HepG2 (cell line): ENCODE data around the gene TUBB. TPM values are rescaled to one million over a fixed set of nuclear protein-coding genes. Genes with fewer than 3 reads are reported as not detected.

Source experiments
- ATAC-seq: fragments of 200-7000 bp; cut with Tn5 transposase; 3 replicates; pipeline ENCODE4 v1.9.1; 2020; ENCODE audit warnings: mild to moderate bottlenecking, moderate library complexity
- BruUV-seq: library from RNA; stranded (reverse); fragments of 400-500 nt; replicated peaks from 2 replicates; lab custom pipeline; 2021; lab: Mats Ljungman, UMichigan
- CTCF ChIA-PET: fragments of 300-600 bp; formaldehyde crosslinking; extraction: SDS; loops from one replicate; lab custom pipeline; 2021; ENCODE audit warnings: low total read pairs, inconsistent platforms, low intra/inter-chr PET ratio; lab: Yijun Ruan, JAX
- POLR2A ChIA-PET: fragments of 350-600 bp; sonication (Branson Sonifier 250); formaldehyde crosslinking; loops from one replicate; lab custom pipeline; 2020; ENCODE audit warnings: antibody characterized with exemption, inconsistent platforms; lab: Yijun Ruan, JAX
- DNase-seq: peaks from one replicate; pipeline ENCODE4 v3.0.0-alpha.2; 2015; ENCODE audit warnings: low spot score
- FAIRE-seq: peaks from 3 replicates; lab custom pipeline; 2011; peaks lifted over from hg19 to GRCh38; lab: Jason Lieb, UNC
- H2AFZ ChIP-seq: one replicate; pipeline ENCODE4 v1.6.1; 2011; ENCODE audit warnings: low read length, inconsistent platforms
- H3K27ac ChIP-seq: fragments of 300-600 bp; 3 replicates; pipeline ENCODE4 v1.8.0; 2011; ENCODE audit warnings: mixed run types, mild to moderate bottlenecking, mixed read lengths, low read length, inconsistent platforms; ENCODE audit not compliant: insufficient read depth; ENCODE audit errors: extremely low read length
- H3K27me3 ChIP-seq, 2 experiments: fragments of 200-600 bp in 1 of 2; 2 replicates in 1 of 2; 3 replicates in 1 of 2; pipeline versions ENCODE4 v1.6.0 to v1.8.0; 2011; ENCODE audit warnings: low read length in 2 of 2, mild to moderate bottlenecking in 2 of 2, moderate library complexity in 2 of 2, inconsistent platforms in 1 of 2; ENCODE audit not compliant: insufficient read depth in 2 of 2, control insufficient read depth in 1 of 2
- H3K36me3 ChIP-seq, 2 experiments: fragments of 200-600 bp in 1 of 2; replicated peaks in 1 of 2; 2 replicates in 1 of 2; 3 replicates in 1 of 2; pipeline versions ENCODE4 v1.5.1 to v1.8.0; 2011; ENCODE audit warnings: low read length in 2 of 2, inconsistent platforms in 1 of 2; ENCODE audit not compliant: insufficient read depth in 2 of 2, control insufficient read depth in 1 of 2
- H3K4me1 ChIP-seq: 2 replicates; pipeline ENCODE4 v1.5.1; 2012; ENCODE audit warnings: low read length, inconsistent platforms; ENCODE audit not compliant: insufficient read depth
- H3K4me2 ChIP-seq: 2 replicates; pipeline ENCODE4 v1.6.0; 2011; ENCODE audit warnings: low read depth, low read length, inconsistent platforms
- H3K4me3 ChIP-seq, 3 experiments: fragments of 200-600 bp in 1 of 3; sonication (generic), shearing (Covaris generic) in 1 of 3; replicated peaks in 1 of 3; 2 replicates each; pipeline ENCODE4 v1.5.1; 2011 to 2016; ENCODE audit warnings: low read length in 3 of 3, inconsistent platforms in 2 of 3, low read depth in 2 of 3, mild to moderate bottlenecking in 2 of 3, control low read depth in 1 of 3, mixed read lengths in 1 of 3; ENCODE audit not compliant: insufficient read depth in 1 of 3
- H3K79me2 ChIP-seq: one replicate; pipeline ENCODE4 v1.6.1; 2011; ENCODE audit warnings: low read length, inconsistent platforms; ENCODE audit not compliant: insufficient read depth
- H3K9ac ChIP-seq: 2 replicates; pipeline ENCODE4 v1.6.0; 2011; ENCODE audit warnings: mild to moderate bottlenecking, low read depth, low read length, inconsistent platforms; ENCODE audit not compliant: insufficient read depth
- H3K9me3 ChIP-seq: 2 replicates; pipeline ENCODE4 v1.5.1; 2012; ENCODE audit warnings: mild to moderate bottlenecking, low read length
- H4K20me1 ChIP-seq: 2 replicates; pipeline ENCODE4 v1.6.0; 2011; ENCODE audit warnings: inconsistent platforms, mild to moderate bottlenecking, low read length, moderate library complexity; ENCODE audit not compliant: insufficient read depth
- ARNT ChIP-seq: fragments of 450-650 bp; IDR thresholded peaks from 2 replicates; pipeline ENCODE4 v1.6.1; 2017
- CHD4 ChIP-seq: fragments of 200-600 bp; sonication (generic); IDR thresholded peaks from 2 replicates; pipeline ENCODE4 v1.7.0; 2017; ENCODE audit warnings: mild to moderate bottlenecking, low read length, borderline replicate concordance
- FOXA1 ChIP-seq, 2 experiments: fragments of 450-650 bp in 1 of 2; sonication (generic) in 1 of 2; formaldehyde crosslinking in 1 of 2; IDR thresholded peaks; 2 replicates each; pipeline versions ENCODE4 v1.4.0 to v1.6.1; 2016 to 2020; ENCODE audit warnings: missing genetic modification reagents in 1 of 2
- FOXO1 ChIP-seq: sonication (generic); formaldehyde crosslinking; IDR thresholded peaks from 2 replicates; pipeline ENCODE4 v1.4.0; 2020; ENCODE audit warnings: missing genetic modification reagents
- KAT8 ChIP-seq: IDR thresholded peaks from 2 replicates; pipeline ENCODE4 v1.6.1; 2016; ENCODE audit warnings: missing genetic modification reagents, missing compliant biosample characterization
- KMT2A ChIP-seq: sonication (generic); formaldehyde crosslinking; IDR thresholded peaks from 2 replicates; pipeline ENCODE4 v1.4.0; 2020; ENCODE audit warnings: missing genetic modification reagents
- SAP130 ChIP-seq: IDR thresholded peaks from 2 replicates; pipeline ENCODE4 v1.6.1; 2016; ENCODE audit warnings: low read depth
- SRY ChIP-seq: sonication (generic); formaldehyde crosslinking; IDR thresholded peaks from 2 replicates; pipeline ENCODE4 v1.8.0; 2022; ENCODE audit warnings: mild to moderate bottlenecking, missing genetic modification reagents
- ZNF441 ChIP-seq: sonication (generic); formaldehyde crosslinking; IDR thresholded peaks from 2 replicates; pipeline ENCODE4 v1.7.0; 2021; ENCODE audit warnings: missing genetic modification reagents, borderline replicate concordance
- ZNF557 ChIP-seq: sonication (generic); formaldehyde crosslinking; IDR thresholded peaks from 2 replicates; pipeline ENCODE4 v1.4.0; 2020; ENCODE audit warnings: missing genetic modification reagents
- WGBS: methylation state at CpG from one replicate; pipeline ENCODE4 v1.1.6; 2017; ENCODE audit warnings: low lambda C conversion rate; 5-methylcytosine and 5-hydroxymethylcytosine counted together
- in situ Hi-C: cut with HindIII; loops from 2 replicates; pipeline ENCODE4 v1.10.0; 2017; ENCODE audit warnings: low pct_unique_long_range_greater_than_20kb; ENCODE audit not compliant: extremely low pct_ligation_motif_present
- intact Hi-C: fragments of 100-400 bp; cut with micrococcal nuclease; formaldehyde crosslinking; loops from one replicate; pipeline ENCODE4 v1.10.0; 2022; ENCODE audit not compliant: unreplicated experiment
- polyA plus RNA-seq, 8 experiments: library from polyadenylated mRNA; depleted of rRNA in 3 of 8; stranded (reverse) in 7 of 8; unstranded in 1 of 8; fragments of >200 nt; fragmentation: Illumina TruSeq in 4 of 8; extraction: Trizol in 4 of 8; gene quantifications; 2 replicates each; pipeline versions ENCODE4 v1.2.1 to v1.2.3, GENCODE V29; 2011 to 2016; ENCODE audit warnings: low read depth in 4 of 8, missing spikeins in 1 of 8, mixed read lengths in 1 of 8; ENCODE audit not compliant: insufficient read depth in 1 of 8
- total RNA-seq, 5 experiments: library from RNA; depleted of rRNA; stranded (reverse); fragments of >200 nt; fragmentation: Illumina TruSeq; extraction: Trizol; gene quantifications; 2 replicates each; pipeline ENCODE4 v1.2.3, GENCODE V29; 2016; ENCODE audit warnings: low read depth in 1 of 5
- TF ChIP-seq, protein P1 (sequence below): sonication (generic); formaldehyde crosslinking; IDR thresholded peaks from 2 replicates; pipeline ENCODE4 v1.4.0; 2020; ENCODE audit warnings: missing genetic modification reagents
- TF ChIP-seq, protein P2 (sequence below): conservative IDR thresholded peaks from 2 replicates; pipeline ENCODE4 v1.6.1; 2018; ENCODE audit warnings: missing genetic modification reagents
- TF ChIP-seq, protein P3 (sequence below): sonication (generic); formaldehyde crosslinking; IDR thresholded peaks from 2 replicates; pipeline ENCODE4 v1.8.1; 2023; ENCODE audit warnings: missing genetic modification reagents, mild to moderate bottlenecking, borderline replicate concordance
- TF ChIP-seq, protein P4 (sequence below): sonication (generic); formaldehyde crosslinking; IDR thresholded peaks from 2 replicates; pipeline ENCODE4 v1.5.0; 2020; ENCODE audit warnings: mild to moderate bottlenecking, missing genetic modification reagents
- TF ChIP-seq, protein P5 (sequence below): sonication (generic); formaldehyde crosslinking; IDR thresholded peaks from 2 replicates; pipeline ENCODE4 v1.4.0; 2020; ENCODE audit warnings: missing genetic modification reagents

TUBB gene
- total and polyA plus RNA-seq, 2 of the 13 experiments (the other 11 are each of a cell fraction or from before 2014, with no cell fraction given) = 911 to 1,163 TPM

DNA sequence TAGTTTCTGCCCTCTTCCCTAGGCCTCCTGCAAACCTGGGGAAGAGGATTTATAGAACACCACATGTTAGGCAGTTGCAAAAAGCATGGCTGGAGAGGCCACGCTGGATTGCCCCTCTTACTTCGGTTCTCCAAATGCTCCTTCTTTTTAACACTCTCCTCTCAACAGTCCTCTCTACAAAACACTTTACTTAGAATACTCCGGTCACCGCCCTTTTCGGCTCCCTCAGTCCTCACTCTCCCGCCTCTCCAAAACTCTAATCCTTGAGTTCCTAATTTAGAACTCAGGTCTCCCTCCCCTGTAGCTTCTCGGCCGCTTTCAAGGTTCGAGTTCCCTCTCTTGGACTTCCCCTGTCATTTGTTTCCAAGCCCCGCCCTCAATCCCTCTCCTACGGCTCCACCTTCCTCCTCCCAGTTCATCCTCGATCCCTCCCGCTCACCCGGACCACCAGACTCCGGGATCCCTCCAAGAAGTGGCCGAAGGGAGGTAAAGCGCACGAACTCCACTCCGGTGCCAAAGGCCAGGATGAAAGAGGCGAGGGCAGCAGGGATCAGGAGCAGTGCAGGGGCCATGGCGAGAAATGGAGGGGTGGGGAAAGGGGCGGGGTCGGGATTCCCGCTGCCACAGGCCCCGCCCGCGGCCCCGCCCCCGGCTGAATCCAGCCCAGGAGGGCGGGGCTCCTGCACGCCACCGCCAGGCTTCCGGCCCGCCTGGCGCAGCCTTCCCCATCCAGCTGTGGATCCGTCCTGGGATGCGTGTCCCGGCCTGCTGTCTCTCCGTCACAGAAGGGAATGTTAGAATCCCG, 29.5 kb upstream of the TUBB start, which contains the start of gene NRM:
Gene NRM, minus strand, starts transcription at position 582 of the 805 bp plus-strand sequence. Its CDS starts 10 bp downstream, at position 572.
- peak within 1 kb of the TSS; percentile 67 for H2AFZ ChIP-seq
- intact Hi-C loops = loop anchor here (1.0 kb wide), 1 partner anchor 30 kb away; the partner anchor contains the start of gene TUBB
- TSS peak; percentile 77 for BruUV-seq
- TF ChIP-seq FOXO1 = 0 out of 2 replicates have a peak, but pooled peaks have one; percentile 5
- TF ChIP-seq, protein P1, sequence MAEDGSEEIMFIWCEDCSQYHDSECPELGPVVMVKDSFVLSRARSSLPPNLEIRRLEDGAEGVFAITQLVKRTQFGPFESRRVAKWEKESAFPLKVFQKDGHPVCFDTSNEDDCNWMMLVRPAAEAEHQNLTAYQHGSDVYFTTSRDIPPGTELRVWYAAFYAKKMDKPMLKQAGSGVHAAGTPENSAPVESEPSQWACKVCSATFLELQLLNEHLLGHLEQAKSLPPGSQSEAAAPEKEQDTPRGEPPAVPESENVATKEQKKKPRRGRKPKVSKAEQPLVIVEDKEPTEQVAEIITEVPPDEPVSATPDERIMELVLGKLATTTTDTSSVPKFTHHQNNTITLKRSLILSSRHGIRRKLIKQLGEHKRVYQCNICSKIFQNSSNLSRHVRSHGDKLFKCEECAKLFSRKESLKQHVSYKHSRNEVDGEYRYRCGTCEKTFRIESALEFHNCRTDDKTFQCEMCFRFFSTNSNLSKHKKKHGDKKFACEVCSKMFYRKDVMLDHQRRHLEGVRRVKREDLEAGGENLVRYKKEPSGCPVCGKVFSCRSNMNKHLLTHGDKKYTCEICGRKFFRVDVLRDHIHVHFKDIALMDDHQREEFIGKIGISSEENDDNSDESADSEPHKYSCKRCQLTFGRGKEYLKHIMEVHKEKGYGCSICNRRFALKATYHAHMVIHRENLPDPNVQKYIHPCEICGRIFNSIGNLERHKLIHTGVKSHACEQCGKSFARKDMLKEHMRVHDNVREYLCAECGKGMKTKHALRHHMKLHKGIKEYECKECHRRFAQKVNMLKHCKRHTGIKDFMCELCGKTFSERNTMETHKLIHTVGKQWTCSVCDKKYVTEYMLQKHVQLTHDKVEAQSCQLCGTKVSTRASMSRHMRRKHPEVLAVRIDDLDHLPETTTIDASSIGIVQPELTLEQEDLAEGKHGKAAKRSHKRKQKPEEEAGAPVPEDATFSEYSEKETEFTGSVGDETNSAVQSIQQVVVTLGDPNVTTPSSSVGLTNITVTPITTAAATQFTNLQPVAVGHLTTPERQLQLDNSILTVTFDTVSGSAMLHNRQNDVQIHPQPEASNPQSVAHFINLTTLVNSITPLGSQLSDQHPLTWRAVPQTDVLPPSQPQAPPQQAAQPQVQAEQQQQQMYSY (CRISPR knock-in tag) = 0 out of 2 replicates have a peak, but pooled peaks have one; percentile 60
- 0 out of 2 replicates have a peak, but pooled peaks have one; percentile 42 for TF ChIP-seq ZNF557
- TF ChIP-seq FOXA1 (IDR thresholded peaks at IDR 0.05) = no peak
- TF ChIP-seq FOXA1 (CRISPR knock-in tag; IDR thresholded peaks at IDR 0.05) = no peak
- TF ChIP-seq, protein P2, sequence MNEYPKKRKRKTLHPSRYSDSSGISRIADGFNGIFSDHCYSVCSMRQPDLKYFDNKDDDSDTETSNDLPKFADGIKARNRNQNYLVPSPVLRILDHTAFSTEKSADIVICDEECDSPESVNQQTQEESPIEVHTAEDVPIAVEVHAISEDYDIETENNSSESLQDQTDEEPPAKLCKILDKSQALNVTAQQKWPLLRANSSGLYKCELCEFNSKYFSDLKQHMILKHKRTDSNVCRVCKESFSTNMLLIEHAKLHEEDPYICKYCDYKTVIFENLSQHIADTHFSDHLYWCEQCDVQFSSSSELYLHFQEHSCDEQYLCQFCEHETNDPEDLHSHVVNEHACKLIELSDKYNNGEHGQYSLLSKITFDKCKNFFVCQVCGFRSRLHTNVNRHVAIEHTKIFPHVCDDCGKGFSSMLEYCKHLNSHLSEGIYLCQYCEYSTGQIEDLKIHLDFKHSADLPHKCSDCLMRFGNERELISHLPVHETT (CRISPR knock-in tag) = no peak
- TF ChIP-seq SRY = no peak
- TF ChIP-seq, protein P3, sequence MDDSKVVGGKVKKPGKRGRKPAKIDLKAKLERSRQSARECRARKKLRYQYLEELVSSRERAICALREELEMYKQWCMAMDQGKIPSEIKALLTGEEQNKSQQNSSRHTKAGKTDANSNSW (CRISPR knock-in tag) = no peak
- TF ChIP-seq CHD4 = peak; percentile 44; the same call in 1 of the 2 replicates
- peak; percentile 85 for TF ChIP-seq KMT2A (CRISPR knock-in tag)
- TF ChIP-seq KAT8 (CRISPR knock-in tag) = peak; percentile 80
- TF ChIP-seq ARNT = no peak
- peak; percentile 59; the same call in 1 of the 2 replicates for TF ChIP-seq ZNF441 (CRISPR knock-in tag)
- TF ChIP-seq, protein P4, sequence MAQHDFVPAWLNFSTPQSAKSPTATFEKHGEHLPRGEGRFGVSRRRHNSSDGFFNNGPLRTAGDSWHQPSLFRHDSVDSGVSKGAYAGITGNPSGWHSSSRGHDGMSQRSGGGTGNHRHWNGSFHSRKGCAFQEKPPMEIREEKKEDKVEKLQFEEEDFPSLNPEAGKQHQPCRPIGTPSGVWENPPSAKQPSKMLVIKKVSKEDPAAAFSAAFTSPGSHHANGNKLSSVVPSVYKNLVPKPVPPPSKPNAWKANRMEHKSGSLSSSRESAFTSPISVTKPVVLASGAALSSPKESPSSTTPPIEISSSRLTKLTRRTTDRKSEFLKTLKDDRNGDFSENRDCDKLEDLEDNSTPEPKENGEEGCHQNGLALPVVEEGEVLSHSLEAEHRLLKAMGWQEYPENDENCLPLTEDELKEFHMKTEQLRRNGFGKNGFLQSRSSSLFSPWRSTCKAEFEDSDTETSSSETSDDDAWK = no peak
- TF ChIP-seq, protein P5, sequence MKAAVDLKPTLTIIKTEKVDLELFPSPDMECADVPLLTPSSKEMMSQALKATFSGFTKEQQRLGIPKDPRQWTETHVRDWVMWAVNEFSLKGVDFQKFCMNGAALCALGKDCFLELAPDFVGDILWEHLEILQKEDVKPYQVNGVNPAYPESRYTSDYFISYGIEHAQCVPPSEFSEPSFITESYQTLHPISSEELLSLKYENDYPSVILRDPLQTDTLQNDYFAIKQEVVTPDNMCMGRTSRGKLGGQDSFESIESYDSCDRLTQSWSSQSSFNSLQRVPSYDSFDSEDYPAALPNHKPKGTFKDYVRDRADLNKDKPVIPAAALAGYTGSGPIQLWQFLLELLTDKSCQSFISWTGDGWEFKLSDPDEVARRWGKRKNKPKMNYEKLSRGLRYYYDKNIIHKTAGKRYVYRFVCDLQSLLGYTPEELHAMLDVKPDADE (CRISPR knock-in tag) = 0 out of 2 replicates have a peak, but pooled peaks have one; percentile 33
- TF ChIP-seq SAP130 (CRISPR knock-in tag) = peak; percentile 90

More for the DNA sequence above, 29.5 kb upstream of the TUBB start, which contains the start of gene NRM:
- Histone ChIP-seq H3K4me1 (peaks cover 57% of the 10 kb centered on the region), H3K36me3 (no peaks in the 10 kb centered on the region), H3K9ac (peak within 1 kb of the TSS; percentile 54), H3K4me3 (peak within 1 kb of the TSS; percentile 84 to 89 (median 87)), H3K27ac (peak within 1 kb of the TSS; percentile 44), H3K79me2 (no peaks in the 10 kb centered on the region), H3K9me3 (no peaks in the 10 kb centered on the region), H3K4me2 (peak within 1 kb of the TSS; percentile 83), H4K20me1 (no peaks in the 10 kb centered on the region), H3K27me3 (no peaks in the 10 kb centered on the region)
- in situ Hi-C loops = loop anchor here (25.0 kb wide), 1 partner anchor 397 kb away; no protein-coding TSS in a partner anchor
- DNase-seq (peak; percentile 78), FAIRE-seq (no peak), ATAC-seq (peak; percentile 75)
- POLR2A ChIA-PET = interaction anchor here (0.7 to 3.4 kb wide), 23 partner anchors 9 to 193 kb away, joined by 3 to 50 read pairs (median 4); partner anchors contain the start of genes DDR1, DHX16, IER3 and MDC1
- 2% methylated on average over 33 of the region's 40 CpGs for WGBS
- CTCF ChIA-PET = interaction anchor here (1.1 kb wide), 1 partner anchor 32 kb away, joined by 3 read pairs; no protein-coding TSS in a partner anchor
